Measurements from ENCODE around the gene CHRDL2.

The CHRDL2 gene

DNA sequence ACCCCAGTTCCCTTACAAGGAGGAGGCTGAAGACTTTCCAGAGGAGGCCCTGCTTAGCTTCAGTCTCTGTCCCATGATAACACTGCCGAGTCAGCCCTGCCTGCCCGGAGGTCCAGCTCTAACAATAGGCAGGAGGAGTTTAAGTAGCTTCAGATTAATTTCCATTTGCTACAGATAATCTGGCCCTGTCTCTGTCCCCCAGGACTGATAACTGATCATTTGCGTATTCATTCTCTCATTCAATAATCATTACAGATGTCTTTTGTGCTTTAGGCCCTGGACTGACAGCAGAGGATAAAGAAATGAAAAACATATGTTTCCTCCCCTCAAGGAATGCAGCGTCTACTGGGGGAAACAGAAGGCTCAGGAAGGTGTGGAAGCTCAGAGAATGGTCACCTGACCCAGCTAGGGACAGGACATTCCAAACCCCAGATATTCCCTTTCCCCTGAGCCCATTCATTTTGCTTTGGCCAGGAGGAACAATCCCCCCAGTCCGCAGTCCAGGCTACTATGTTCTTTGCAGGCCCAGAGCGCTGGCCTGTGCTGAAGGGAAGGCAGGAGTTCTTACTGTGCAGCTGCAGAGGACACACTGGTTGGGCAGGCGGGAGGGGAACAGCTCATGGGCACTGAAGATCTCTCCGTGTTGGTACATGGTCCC lies 20.8 kb downstream of the CHRDL2 start:
- no peak for DNase-seq (ENCODE audit: low spot score)

DNA sequence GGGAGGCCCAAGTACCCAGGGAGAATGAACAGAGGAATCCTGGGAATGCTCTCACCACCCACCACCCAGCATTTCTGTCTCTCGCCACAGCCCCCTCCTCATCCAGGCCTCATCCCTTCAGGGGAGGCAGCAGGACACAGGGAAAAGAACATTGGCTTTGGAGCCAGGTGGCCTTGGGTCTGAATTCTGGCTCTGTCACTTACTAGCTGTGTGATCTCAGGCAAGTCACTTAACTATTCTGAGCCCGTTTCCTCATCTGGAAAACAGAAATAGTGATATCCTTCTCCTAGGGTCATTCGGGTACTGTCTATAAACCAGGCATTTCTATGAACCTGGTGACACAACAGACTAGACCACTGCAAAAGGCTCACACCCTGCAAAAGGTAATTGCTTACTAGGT lies 22.1 kb downstream of the CHRDL2 start:
- DNase-seq (ENCODE audit: low spot score) = no peak

DNA sequence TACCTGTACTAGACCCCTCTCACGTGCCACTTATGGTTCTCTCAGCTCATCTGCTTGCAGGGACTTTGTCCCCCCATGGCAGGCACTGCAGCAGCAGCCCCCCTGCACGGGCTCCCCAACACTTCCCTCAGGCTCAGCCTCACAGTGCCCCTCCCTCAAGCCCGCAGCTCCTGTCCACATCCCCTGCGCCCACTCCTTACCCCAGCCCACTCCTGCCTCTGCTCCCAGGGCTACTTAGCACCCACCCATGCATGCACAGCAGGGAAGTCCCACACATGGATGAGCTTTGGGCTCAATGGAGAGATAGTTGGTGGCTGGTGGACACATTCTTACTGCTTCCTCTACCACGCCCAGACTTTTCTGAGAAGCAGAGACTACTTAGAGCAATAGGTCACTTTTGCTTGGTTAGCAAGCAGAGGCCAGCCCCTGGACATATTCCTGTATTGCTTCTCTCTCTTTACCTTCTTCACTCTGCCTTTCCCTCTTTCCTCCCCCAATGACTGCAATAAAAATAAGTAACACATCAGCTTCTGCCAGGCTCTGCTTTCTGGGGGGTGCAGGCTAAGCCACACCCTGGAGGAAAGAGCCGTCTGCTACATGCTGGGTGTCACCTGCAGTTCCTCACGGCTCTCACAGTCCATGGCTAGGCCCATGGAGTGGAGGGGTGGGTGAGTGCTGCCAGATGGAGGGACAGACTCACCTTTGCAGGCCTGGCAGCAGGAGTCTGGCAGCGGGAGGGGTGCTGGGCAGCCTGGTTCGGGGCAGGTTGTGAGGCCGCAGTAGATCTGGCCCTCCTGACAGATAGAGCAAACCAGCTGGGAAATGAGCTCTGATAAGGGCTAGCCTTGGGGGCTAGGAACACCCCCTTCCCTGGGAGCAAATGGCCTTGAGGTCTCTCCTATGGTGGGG lies 23.4 kb downstream of the CHRDL2 start:
- DNase-seq (ENCODE audit: low spot score) = no peak

DNA sequence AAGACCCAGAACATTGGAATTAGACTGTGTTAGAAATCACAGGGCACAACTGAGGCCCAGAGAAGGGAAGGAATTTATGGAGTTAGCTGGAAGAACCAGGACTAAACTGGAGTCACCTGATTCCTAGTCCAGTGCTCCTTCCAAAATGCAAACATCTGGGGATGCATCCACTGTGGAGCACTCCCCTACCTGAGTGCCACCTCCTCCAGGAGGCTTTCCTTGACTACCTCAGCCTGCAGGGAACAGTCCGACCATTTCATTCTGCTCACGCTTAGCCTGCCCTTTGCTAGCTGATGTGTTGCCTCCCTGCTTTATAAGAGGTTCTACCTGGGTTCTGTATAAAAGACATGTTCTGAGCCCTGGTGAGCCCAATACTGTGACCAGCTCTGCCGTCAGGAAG lies 24.0 kb downstream of the CHRDL2 start:
- DNase-seq (ENCODE audit: low spot score) = no peak

DNA sequence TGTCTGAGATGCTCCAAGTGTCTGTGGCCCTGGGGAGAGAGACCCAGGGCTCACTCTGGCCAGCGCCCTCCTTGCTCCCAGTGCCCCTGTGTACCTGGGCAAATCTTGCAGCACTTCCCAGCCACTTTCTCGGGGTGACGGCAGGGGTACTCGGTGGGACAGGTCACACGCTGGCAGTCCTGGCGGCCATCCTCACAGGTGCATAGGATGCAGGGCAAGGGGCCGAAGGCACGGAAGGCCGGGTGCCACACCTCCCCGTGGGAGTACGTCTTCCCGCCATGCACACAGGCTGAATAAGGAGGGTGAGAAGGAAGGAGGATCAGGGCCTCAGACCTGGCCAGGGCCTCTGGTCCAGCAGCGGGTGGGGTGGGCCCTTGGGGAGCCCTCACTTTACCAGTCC lies 28.0 kb downstream of the CHRDL2 start:
- DNase-seq (ENCODE audit: low spot score) = no peak

DNA sequence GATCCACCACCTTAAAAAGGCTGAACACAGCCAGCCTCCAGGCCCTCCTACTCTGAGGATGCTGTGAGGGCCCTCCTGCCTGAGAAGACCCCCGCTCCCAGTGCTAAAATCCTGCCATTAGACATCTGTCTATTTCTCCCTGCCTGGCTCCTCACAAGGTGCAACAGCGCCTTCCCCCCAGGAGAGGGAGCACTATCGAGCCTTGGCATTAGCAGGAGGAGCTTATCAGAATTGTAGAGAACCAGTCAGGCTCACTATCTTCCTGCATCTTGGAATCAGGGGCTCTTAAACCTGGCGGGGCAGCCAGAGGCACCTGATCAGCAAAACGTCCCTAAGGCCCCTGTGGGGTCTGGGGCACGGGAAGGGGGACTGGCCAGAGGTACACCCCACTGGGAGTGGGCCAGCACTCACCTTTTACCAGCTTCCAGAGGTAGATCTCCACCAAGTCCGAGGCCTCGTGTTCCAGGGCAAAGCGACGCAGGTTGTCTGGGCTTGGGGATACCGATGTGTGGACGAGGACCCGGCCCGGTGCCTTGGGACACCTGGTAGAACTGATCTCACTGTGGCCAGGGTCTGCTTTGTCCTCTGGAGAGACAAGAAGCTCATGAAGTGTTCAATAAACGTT lies 28.7 kb downstream of the CHRDL2 start:
- peak; percentile 83 for DNase-seq (ENCODE audit: low spot score)

DNA sequence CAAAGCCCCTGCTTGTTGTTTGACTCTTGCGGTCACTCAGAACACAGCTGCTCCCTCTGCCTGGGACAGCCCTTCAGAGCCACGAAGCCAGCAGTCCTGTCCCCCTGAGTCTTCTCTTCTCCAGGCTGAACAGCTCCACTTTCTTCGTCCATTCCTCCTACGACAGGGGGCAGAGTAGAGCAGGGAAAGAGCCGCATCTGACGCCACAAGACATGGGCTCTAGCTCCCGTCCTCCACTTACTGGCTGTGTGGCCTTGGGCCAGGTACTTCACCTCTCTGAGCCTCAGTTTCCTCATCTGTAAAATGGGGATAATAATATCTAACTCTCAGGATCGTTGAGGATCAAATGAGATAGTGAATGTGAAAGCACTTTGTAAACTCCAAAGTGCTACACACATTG lies 29.9 kb downstream of the CHRDL2 start:
- no peak for DNase-seq (ENCODE audit: low spot score)

DNA sequence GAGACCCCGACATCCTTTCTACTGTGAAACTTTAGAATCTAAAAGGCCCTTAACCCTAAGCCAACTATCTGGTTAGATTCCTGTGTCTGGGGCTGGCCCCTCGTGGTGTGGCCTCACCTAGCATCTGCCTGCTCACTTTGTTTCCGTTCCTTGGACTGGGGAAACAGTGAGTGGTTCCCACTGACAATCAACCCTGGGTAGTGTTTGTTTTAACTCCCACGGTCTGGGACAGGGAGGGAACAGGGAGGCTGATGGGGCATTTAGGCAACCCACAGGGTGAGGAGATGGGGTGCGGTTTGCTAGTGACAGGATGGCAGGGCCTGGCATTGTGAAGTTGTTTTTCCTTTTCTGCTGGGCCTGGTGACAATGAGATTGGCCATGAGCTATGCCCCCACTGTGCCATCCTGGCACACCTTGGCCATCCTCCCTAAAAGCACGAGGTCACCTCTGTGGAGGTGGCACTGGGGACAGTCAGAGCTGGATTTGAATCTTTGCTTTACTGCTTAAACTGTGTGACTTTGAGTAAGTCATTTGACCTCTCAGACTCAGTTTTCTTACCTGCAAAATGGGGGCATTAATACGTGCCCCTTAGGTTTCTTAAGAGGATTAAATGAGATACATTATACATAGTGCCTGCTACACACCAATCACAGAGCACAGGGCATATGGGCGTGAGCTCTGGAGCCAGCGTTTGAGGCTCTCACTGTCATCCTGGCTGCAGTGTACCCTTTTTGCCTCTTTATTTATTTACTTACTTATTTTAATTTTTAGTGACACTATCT lies 31.4 kb downstream of the CHRDL2 start:
- no peak for DNase-seq (ENCODE audit: low spot score)

DNA sequence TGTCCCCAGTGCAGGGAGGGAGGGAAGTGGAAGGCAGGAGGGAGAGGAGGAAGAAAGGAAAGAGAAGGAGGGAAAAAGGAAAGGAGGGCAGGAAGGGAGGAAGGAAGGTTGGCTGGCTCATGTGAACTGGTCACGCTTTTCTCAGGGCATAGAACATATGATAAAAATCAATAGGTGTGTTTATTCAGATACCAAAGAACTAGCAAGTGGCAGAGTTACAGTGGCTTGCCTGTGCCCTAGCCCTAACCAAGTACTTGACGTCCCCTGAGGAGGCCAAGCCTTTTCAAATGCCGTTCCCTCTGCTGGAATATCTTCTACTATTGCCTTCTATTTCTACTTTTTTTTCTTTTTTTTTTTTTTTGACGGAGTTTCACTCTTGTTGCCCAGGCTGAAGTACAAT lies 33.5 kb downstream of the CHRDL2 start:
- DNase-seq (ENCODE audit: low spot score) = no peak

DNA sequence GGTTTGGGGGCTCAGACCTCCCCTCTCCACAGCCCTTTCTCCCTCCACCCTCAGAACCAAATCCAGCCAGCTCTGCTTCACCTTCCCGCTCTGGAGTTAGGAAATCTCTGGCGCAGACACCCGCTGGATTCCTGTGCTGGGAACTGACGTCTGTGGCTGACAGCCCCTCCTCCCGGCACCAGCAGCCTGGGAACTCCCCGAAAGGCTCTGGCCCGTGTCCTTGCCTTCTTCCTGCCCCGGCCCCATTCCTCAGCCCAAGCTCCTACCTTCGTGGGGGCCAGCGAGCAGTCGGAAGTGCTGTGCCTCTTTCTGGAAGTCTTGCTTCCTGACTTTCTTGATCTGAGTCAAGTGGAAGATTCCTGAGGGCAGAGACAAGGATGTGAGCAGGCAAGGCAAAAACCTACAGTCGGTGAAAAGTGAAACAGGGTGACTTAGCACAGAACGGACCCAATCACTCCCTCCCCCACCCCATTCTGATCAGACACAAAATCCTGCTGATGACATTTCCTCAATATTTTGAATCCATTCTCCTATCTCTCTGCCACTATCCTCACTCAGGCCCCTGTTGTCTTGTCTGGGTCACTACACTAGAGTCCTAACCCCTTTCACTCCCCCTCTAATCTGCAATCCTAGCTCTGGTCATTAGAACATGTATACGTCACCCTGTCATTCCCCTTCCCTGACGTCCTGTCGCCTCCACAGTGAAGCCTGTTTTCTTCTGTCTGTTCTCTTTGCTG lies 34.1 kb downstream of the CHRDL2 start:
- no peak for DNase-seq (ENCODE audit: low spot score)

DNA sequence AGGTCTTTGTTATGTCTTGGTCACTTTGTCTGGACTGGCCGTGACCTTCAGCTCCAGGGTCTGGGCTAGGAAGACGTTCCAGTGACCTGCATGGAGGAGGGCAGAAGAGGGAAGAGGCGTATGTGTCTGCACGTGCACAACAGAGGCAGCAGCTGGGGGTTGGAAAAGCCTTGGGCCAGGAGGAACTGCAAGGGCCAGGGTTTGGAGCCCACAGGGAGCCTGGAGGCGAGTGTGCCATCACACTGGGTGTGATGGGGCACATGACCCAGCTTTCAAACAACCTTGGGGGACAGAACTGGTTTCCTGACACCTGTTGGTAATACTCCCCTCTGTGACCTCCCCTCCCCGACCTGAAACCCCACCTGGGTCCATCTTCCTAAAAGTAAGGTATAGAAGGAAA lies 34.7 kb downstream of the CHRDL2 start:
- DNase-seq (ENCODE audit: low spot score) = no peak

DNA sequence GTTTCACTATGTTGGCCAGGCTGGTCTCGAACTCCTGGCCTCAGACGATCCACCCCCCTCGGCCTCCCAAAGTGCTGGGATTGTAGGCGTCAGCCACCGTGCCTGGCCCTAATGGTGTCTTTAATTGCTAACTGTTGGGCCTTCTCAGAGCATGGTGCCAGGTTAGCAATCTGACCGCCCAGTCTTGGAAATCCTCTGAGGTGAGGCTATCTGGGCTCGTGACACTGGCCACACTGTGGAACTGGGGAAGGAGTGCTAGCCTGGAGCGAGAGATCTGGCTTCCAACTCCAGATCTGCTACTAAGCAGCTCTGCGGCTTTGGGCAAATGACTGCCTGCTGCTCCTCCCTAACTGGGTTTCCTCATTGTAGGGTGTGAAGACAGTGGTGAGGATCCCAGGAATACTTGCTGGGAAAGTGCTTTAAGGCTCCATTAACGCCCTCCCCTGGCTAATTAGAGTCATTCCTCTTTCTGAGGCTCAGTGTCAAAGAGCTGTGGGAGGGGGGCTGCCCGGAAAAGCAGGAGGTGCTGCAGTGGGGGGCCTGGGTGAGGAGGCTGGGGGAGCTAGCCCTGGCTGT lies 35.4 kb downstream of the CHRDL2 start:
- no peak for DNase-seq (ENCODE audit: low spot score)

DNA sequence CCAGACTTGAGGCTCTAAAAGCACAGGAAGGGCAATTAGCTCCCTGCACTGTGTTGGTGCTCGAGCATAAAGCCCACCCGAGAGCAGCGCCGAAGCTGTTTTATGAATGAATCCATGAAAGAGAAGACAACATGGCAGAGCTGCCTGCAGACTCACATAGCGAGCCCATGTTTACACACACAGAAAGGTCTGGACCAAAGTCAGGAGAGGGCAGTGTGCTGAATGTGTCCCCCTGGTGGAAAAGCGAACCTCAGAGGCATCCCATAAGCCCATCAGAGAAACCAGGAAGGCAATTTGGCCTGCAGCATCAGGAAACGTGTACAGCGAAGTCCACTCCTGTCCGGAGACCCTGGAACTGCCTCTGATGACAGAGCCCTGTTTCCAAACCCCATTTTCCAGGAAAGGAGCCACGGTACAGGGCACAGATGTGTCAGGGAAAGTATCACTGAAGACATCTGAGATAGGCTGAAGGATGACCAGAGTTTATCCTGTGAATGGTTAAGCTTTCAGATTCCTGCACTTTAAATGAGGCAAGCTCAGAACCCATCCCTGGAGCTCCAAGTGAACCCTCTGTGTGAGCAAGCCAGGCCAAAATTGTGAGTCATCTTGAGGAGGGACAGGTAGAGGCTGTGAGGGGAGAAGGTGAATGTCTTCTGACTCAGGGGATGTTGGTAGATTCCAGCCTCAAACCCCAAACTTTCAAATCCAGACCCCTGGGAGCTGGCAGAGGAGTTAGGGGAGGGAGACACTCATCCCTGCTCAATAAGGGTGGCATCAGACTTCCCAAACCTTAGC lies 36.9 kb downstream of the CHRDL2 start:
- no peak for DNase-seq (ENCODE audit: low spot score)

DNA sequence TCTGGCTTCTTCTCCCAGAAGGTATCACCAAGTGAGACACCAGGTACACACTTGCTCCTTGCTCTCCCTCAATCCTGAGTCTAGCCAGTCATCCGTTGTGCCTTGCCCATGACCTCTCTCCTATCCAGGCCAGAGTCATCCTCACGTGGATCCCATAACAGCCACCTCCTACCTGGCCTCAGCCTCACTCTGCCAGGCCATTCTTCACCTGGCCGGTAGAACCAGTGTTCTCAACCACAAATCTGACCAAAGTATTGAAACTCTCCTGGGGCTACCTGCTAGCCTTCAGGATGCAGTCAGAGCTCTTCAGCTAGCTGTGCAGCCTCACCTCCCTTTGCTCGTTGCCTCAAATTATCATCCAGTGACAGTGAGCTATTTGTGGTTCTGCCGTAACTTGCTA lies 37.7 kb downstream of the CHRDL2 start:
- DNase-seq (ENCODE audit: low spot score) = no peak

DNA sequence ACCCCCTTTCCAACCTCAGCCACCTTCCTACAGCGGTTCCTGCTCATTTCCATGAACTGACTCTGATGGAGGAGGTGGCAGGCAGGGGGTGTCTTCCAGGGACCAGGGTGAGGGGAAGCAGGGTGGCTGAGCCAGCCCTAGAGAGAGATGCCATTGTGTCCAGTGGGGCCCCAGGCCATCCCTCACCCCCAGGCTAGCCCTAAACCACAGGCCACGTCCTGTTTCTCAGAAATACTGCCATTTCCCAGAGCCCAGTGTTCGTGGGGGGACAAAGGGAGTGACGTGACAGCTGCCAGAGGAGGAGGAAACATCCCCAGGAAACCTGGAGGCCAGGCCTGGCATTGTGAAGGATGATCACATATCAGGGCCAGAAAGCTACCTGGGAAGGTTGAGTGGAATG lies 39.5 kb downstream of the CHRDL2 start:
- DNase-seq (ENCODE audit: low spot score) = no peak

DNA sequence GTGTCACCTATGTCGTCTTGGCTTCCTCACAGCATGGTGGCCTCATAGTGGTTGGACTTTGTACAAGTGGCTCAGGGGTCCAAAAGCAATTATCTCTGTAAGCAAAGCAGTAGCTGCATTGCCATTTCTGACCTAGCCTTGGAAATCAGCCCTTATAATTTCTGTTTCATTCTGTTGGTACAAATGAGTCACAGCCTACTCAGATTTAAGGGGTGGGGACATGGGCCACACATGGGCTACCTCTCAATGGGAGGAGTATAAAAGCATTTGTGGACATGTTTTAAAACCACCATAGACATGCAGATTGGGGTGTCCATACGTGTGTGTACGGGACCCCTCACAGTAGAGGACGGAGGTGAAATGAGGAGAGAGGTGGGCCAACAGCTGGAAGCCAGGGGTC lies 41.6 kb downstream of the CHRDL2 start:
- DNase-seq (ENCODE audit: low spot score) = no peak

DNA sequence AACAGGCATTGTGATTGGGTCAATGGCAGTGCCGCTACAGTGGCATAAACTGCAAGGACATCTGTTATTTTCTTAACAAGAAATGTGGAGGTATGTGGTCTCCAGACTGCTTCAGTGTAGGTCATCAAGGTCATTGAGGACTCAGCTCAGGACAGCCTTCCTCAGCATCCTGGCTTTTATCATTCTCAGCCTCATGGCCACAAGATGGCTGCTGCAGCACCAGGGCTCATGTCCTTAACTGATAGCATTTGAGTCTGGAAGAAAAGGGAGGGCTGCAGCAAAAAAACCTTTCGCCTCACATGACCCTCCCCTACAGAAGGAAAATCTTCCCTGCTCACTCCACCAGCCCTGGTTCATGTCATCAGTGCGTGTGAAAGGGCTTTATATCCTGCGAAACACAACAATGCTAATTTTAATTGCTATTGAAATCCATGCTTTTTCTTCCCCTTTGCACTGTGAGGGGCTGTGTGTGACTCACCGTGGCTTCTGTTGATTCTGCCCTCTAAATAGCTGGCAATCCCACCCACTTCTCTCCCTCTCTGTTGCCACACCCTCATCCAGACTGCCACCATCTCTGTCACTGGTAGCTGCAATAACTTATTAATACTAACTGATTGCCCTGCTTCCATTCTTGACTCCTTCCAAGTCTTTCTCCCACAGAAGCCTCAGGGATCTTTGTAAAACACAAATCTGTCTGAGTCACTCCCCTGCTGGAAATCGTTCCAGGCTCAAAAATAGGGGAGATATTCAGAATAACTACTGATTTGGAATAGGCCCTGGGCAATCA lies 43.8 kb downstream of the CHRDL2 start:
- DNase-seq (ENCODE audit: low spot score) = peak; percentile 55

DNA sequence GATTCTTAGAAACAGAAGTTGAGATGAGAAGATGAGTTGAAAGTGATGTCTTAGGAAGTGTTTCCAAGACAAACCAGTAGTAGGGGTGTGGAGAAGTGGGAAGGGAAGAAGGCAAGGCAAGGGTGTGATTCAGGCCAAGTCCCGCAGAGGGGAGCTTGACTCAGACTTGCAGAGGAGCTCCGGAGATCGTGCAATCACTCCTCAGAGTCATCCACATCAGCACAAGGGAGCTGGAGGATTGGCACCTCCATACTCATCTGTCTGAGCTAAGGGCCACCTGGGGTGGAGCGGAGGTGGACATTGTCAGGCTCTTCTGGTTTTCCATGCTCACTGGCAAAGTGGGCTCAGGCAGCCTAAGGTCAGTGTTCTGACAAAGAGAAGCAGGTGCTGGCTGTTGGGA lies 44.4 kb downstream of the CHRDL2 start:
- no peak for DNase-seq (ENCODE audit: low spot score)

DNA sequence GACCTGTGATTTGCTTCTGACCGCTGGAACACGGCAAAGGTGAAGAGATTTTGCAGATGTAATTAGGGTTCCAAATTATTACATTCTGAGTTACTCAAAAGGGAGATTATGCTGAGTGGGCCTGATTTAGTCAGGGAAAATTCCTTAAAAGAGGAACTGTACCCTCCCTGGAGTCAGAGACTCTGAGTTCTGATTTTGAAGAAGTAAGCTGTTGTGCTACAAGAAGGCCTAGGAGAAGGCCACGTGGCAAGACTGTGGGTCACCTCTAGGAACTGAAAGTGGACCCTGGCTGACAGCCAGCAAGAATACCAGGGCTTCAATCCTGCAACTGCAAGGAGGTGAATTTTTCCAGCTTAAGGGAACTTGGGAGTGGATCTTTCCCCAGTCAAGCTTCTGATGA lies 45.3 kb downstream of the CHRDL2 start:
- peak; percentile 72 for DNase-seq (ENCODE audit: low spot score)

DNA sequence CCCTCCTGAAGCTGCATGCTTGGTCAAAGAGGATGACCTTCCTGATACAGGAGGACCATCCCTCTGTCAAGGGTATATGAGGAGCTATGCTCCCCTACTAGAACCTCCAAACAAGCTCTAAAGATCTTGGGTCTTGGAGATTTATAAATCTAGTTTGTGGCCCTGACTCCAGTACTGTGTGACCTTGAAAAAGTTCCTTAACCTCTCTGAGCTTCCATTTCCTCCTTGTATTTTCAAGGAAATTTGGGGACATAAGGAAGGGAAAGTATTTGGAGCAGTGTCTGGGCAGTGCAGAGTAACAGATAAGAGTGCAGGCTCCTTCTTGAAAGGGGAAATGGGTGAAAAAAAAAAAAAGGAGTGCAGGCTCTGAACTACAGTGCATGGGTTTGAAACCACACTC lies 45.9 kb downstream of the CHRDL2 start:
- no peak for DNase-seq (ENCODE audit: low spot score)

All from Ammon's horn (tissue), 1 donor.